Loucy (cell line): Measurements from ENCODE around the gene KLHDC8A.
"Not testable (repeated sequence)": the region's sequence is repeated elsewhere in the genome, so short reads cannot be mapped to it uniquely, and the experiment has no call there.

ENCODE experiments used
- EZH2phosphoT487 ChIP-seq: fragments of 200-600 bp; IDR thresholded peaks from 2 replicates; pipeline ENCODE4 v1.6.1; 2018; ENCODE audit warnings: antibody characterized with exemption, mild to moderate bottlenecking, moderate library complexity, borderline replicate concordance
- TF ChIP-seq, protein P1 (sequence below): fragments of 200-600 bp; sonication (generic); conservative IDR thresholded peaks from 2 replicates; pipeline ENCODE4 v1.5.1; 2014; ENCODE audit warnings: mild to moderate bottlenecking, antibody characterized with exemption, low read length

DNA sequence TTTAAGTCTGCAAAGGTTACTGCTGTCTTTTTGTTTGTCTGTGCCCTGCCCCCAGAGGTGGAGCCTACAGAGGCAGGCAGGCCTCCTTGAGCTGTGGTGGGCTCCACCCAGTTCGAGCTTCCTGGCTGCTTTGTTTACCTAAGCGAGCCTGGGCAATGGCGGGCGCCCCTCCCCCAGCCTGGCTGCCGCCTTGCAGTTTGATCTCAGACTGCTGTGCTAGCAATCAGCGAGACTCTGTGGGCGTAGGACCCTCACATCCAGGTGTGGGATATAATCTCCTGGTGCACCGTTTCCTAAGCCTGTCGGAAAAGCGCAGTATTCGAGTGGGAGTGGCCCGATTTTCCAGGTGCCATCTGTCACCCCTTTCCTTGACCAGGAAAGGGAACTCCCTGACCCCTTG is 49.5 kb upstream of the KLHDC8A start:
- TF ChIP-seq, protein P1, sequence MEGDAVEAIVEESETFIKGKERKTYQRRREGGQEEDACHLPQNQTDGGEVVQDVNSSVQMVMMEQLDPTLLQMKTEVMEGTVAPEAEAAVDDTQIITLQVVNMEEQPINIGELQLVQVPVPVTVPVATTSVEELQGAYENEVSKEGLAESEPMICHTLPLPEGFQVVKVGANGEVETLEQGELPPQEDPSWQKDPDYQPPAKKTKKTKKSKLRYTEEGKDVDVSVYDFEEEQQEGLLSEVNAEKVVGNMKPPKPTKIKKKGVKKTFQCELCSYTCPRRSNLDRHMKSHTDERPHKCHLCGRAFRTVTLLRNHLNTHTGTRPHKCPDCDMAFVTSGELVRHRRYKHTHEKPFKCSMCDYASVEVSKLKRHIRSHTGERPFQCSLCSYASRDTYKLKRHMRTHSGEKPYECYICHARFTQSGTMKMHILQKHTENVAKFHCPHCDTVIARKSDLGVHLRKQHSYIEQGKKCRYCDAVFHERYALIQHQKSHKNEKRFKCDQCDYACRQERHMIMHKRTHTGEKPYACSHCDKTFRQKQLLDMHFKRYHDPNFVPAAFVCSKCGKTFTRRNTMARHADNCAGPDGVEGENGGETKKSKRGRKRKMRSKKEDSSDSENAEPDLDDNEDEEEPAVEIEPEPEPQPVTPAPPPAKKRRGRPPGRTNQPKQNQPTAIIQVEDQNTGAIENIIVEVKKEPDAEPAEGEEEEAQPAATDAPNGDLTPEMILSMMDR, result not testable (repeated sequence)
- TF ChIP-seq EZH2phosphoT487, result not testable (repeated sequence)
